Nephron (organoid): ENCODE results near the gene TMPO.
"Not testable (repeated sequence)": the region's sequence is repeated elsewhere in the genome, so short reads cannot be mapped to it uniquely, and the experiment has no call there.

Source experiments
- H3K27ac Mint-ChIP-seq, 3 experiments: 2 replicates each; pipeline ENCODE4 v1.8.0; 2020; ENCODE audit warnings: mixed read lengths in 3 of 3, mild to moderate bottlenecking in 2 of 3, moderate library complexity in 1 of 3
- H3K27me3 Mint-ChIP-seq: 2 replicates; pipeline ENCODE4 v1.8.0; 2021; ENCODE audit warnings: low read depth, mild to moderate bottlenecking, moderate library complexity, mixed read lengths
- H3K36me3 Mint-ChIP-seq: 2 replicates; pipeline ENCODE4 v1.8.0; 2020; ENCODE audit warnings: low read depth, mixed read lengths
- H3K4me1 Mint-ChIP-seq: 2 replicates; pipeline ENCODE4 v1.8.0; 2020; ENCODE audit warnings: mixed read lengths
- H3K4me3 Mint-ChIP-seq, 3 experiments: 2 replicates each; pipeline ENCODE4 v1.8.0; 2020; ENCODE audit warnings: mild to moderate bottlenecking in 3 of 3, mixed read lengths in 3 of 3, moderate library complexity in 2 of 3
- H3K9me3 Mint-ChIP-seq: 2 replicates; pipeline ENCODE4 v1.8.0; 2020; ENCODE audit warnings: mixed read lengths
- CTCF ChIP-seq, 3 experiments: fragments of 200-600 bp; sonication (generic); IDR thresholded peaks; one replicate each; pipeline ENCODE4 v1.5.0; 2021; ENCODE audit warnings: antibody characterized with exemption in 3 of 3; ENCODE audit not compliant: unreplicated experiment in 3 of 3

The TMPO gene

GRCh38 chr12:98595243-98595988 is 80.0 kb downstream of the TMPO start:
- no peaks in the 10 kb centered on the region for H3K9me3 Mint-ChIP-seq

GRCh38 chr12:98597313-98597712 is 81.9 kb downstream of the TMPO start:
- Mint-ChIP-seq H3K4me1 (peaks cover 21% of the 10 kb centered on the region), H3K36me3 (peaks cover 61% of the 10 kb centered on the region)
- H3K4me3 Mint-ChIP-seq, H3K9me3 Mint-ChIP-seq, H3K27ac Mint-ChIP-seq, H3K27me3 Mint-ChIP-seq: not testable (repeated sequence)

More at GRCh38 chr12:98595243-98595988, 80.0 kb downstream of the TMPO start:
- Mint-ChIP-seq H3K4me3 (peak overlapping the region; percentile 95 to 98 (median 95)), H3K27ac (peak overlapping the region; percentile 98 to 99 (median 99)), H3K4me1 (peaks cover 26% of the 10 kb centered on the region), H3K27me3 (no peaks in the 10 kb centered on the region), H3K36me3 (peaks cover 44% of the 10 kb centered on the region)
- TF ChIP-seq CTCF (IDR thresholded peaks at IDR 0.05; ENCODE audit: unreplicated experiment in 3 of 3), result no peak
